CD4-positive, alpha-beta T cell treated with Interferon alpha-2 for 1 hour (primary cell): ENCODE results near the gene CNNM1.

Experiments used
- DNase-seq, 2 donors: peaks; one replicate each; pipeline ENCODE4 v3.0.0-alpha.2; 2020 to 2022

Gene CNNM1

DNA sequence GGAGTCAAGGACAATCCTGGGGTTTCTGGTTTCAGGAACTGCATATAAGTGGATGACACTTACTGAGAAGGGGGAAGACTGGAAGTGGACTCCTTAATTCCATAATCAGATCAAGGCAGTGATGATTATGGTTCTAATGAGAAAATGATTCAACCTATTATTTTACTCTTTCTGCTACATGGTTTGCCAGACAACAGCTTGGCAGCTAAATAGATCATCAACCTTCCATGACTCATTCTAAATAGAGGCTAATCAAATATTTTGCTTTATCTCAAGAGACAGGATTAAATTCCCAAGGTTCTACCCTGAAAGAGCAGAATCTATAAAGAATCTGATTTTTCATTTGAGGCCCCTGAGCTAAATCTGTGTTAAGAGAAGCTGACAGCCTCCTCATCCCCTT lies 46.3 kb downstream of the CNNM1 start:
- DNase-seq, result no peak

DNA sequence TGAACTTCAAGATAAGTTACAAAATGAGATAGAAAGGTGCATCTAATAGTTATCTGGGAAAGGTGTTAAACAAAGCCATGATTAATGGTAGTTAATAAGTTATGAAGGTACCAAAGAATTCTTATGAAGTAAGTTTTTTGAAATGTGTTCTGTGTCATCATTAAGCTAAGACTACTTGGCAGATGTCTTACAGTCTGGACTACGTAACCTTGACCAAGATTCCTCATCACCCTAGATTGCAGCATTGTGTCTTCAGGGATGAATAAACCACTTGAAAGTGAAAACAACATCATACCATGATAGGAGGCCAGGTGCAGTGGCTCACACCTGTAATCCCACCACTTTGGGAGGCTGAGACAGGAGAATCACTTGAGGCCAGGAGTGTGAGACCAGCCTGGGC lies 53.0 kb downstream of the CNNM1 start:
- DNase-seq, result no peak

DNA sequence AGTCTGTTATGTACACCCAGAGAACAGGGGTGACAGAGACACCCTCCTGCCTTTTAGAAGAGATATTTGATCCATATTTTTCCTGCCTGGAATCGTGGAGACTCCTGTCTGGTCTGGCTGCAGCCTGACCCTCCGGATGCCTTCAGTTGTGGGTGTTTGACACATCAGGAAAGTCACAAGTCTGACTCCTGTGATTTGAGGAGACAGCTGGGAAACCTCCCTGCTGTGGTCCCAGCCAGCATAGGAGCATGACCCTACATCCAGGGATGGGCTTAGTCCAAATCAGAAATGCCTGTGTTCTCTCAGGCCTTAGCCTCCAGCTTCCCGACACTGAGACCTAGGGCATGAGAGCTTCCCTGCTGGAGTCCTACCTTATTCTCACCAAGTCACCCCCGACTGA lies 57.9 kb downstream of the CNNM1 start:
- DNase-seq, result no peak

DNA sequence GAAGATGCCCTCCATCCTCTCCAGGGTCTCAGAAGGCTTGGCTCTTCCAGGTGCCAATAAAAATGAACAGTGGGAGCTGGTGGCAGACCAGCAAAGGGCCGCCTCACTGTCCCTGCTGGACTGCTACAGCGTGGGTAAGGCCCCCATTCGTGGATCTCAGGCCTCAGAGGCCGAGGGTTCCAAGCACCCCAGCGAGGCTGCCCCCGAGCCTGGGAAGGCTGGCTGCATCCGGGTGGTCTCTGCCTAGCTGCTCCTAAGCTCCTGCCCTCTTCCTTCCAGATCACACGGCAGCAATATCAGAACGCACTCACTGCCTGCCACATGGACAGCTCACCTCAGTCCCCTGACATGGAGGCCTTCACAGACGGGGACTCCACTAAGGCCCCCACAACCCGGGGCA lies 58.4 kb downstream of the CNNM1 start:
- no peak for DNase-seq

DNA sequence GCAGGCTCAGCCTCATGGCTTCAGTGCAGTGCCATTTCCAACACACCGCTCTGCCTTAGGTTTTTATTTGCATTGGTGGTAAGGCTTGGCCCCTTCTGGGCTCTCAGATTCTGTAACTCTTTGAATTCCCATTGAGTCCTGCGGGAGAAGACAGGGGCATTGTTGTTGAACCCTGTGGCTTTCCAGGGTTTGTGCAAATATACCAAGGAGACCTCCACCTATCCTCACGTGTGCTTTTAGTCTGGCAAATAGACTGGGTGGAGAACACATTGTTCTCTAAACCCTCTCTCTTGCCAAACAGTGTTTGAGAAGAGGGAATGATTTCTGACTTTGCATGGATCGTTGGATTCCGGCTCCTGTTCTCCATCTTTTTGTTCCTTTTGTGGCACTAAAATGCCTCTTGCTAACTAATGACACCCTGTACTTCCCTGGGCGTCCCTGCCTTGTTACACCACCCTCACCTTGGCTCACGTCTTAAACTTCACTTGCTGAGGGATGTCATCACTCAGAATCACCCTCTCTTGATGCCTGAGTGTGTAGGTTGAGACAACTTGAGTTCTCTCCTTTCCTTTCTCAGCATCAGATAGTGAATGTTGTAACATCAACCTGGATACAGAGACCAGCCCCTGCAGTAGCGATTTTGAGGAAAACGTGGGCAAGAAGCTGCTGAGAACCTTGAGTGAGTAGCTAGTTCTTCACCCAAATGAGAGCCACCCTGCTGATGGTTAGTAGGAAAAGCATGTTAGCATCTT lies 60.7 kb downstream of the CNNM1 start:
- no peak for DNase-seq

DNA sequence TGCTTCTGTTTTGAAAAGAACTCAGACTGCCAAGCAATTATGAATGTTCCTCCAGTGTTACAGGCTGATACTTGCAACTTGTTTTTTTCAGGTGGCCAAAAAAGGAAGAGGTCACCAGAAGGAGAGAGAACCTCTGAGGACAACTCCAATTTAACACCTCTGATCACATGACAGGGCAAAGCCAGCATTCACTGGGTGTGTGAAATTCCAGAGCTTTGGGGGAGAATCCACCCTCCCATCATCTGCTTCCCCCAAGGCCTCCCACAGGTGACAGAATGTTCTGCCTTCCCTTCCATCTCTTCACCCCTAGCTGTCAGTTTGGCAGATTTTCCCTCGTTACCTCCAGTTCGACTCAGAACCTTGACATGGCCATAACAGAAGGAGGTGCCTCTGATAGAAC lies 62.2 kb downstream of the CNNM1 start:
- DNase-seq, result no peak

DNA sequence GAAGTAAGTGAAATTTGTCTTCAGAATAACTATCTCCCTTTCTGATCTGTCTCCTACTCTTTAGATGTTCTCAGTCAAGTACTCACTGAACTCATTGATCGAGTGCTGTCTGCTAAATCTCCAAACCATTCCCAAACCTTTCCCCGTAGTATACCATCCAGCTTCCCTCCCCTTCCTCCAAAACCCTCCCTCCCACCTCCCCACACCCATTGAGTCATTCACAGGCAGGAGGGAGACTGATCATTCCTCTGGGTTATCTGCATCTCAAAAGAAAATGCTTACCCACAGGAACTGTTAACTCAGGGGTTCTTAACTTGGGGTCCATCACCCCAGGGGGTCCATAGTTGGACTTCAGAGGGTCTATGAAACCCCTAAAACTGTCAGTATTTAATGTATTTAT lies 63.9 kb downstream of the CNNM1 start:
- no peak for DNase-seq

DNA sequence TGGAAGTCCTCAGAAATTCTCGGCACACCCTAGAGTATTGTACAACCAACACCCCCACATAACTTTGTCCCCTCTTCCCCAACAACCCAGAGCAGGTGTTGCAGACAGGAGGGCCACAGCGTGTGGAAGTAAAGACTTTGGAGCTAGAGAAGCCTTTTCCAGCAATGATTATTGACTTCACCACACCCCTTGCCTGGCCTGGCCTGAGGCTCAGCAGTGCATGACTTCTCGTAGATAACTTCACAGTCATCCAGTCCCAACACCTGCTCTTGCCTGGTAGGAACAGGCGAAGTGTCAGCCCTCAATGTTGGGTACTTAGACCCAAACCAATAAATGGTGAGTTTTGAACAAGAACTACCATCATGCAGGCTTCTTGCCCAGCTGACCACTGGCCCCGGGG lies 64.5 kb downstream of the CNNM1 start:
- DNase-seq, result no peak

DNA sequence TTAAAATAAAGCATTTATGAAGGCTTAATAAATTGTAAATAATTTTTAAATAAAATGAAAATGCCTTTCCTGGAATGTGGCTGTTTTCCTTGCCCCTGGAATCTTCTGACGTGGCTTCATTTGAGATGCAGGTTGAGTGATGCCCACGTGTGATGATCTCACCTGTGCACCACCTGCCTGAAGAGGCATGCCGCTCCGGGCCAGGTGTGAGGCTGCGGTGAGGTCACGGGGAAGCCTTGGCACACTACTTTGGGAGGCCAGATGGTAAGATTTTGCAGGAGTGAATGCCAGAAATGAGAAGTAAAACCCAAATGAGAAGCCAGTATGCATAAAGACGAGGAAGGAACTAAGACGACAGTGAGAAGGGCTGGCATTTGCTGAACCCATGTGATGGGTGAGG lies 65.1 kb downstream of the CNNM1 start:
- no peak for DNase-seq

DNA sequence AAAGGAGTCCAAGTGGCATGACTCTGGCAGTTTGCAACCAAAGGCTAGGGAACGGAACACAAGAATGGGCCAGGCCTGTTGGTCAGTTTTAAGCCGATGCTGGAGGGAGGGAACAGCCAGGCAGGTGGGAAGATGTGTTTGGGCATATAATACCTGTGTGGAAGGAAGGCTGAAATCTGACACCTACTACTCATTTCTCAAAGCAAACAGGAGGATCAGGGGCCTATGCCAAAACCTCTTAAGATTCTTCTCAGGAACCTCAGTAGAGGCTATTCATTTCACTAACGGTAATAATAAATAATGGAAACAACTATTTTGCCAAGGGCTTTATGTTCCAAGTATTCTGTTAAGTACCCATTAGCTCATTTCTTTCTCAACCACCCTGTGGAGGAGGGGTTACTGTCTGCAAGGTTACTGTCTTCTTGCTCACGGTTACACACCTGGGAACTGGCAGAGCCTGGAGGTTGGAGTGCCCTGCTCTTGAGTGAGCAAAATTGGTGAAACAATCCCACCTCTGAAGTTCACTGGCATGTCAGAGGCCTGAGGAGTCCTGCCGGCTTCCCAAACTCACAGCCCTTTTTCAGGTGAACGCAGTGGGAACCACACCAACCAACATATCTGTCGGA lies 65.7 kb downstream of the CNNM1 start:
- DNase-seq, result no peak

DNA sequence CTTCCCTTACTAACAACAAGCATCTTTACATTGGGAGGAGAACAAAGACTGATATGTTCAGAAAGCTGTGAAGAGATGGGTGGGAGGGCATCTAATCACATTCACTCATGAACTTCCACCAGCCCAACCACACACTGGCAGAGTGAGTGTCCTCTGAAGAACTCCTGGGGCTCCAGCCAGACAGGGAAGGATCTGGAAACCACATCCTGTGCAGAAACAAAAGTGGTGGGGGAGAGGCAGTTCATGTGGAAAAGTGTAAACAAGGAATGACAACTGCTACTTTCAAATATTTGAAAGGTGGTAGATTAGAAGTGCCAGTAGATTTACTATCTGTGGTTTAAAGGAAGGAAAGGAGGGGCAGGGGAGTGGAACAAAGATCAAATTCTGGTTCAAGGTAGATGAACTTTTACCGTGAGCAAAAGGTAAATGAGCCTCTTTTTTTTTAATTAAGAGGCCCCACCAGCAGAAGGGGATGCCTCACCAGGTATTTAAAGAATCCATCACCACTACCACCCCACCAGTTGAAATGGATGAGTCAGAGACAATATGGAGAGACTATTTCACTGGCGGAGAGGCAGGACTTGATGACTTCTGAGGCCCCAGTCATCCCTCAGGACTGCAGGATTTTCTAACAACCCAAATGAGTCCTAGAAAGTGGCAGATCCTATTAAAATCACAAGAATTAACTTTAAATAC lies 66.7 kb downstream of the CNNM1 start:
- no peak for DNase-seq

DNA sequence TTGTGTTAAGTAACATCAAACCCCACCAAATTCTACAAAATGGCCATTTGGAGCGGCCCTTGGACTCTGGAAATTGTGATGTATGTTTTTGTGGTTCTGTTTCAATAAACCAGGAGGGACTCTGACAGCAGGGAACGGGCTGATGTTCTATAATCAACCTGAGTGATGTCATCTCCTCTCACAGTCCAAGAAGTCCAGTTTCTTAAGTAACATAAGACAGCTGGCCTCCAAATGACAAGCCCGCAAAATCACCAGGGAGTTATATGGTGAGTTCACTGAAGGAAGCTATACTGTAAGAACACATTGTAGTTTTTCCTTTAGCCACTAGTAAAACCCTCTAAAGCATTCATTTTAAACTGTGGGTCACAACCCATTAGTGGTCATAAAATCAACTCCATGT lies 67.3 kb downstream of the CNNM1 start:
- DNase-seq, result no peak

DNA sequence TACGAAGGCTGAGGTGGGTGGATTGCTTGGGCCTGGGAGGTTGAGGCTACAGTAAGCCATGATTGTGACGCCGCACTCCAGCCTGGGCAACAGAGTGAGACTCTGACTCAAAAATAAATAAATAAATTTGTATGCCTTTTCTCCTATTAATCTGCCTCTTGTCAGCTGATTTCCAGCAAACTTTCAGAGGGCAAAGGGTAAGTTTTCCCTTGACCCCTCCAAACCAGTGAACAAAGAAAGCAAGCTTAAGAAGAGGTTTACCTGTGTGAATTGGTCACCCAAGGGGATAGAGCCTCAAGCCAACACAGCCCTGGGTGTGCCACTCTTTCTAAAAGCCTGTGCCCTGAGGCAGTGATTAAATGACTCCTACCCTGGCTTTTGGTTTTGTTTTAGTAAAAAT lies 70.5 kb downstream of the CNNM1 start:
- no peak for DNase-seq

DNA sequence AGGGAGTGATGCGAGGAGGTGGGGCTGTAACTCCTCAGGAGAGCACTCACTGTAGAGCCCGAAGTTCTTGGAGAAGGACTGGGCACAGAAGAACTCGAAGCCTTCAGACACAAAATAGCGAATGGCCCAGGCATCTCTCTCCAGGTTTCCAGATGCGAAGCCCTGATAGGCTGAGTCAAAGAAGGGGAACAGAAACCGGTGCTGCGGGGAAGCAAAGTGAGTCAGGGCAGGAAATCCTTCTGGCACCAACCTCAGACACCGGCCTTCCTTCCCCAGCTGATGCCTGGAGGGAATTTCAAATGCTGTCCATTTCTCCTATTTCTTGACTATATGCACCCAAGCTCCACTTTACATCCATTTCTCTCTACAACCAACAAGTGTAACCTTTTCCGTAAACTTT lies 74.5 kb downstream of the CNNM1 start:
- peak; percentile 3 to 16 for DNase-seq

DNA sequence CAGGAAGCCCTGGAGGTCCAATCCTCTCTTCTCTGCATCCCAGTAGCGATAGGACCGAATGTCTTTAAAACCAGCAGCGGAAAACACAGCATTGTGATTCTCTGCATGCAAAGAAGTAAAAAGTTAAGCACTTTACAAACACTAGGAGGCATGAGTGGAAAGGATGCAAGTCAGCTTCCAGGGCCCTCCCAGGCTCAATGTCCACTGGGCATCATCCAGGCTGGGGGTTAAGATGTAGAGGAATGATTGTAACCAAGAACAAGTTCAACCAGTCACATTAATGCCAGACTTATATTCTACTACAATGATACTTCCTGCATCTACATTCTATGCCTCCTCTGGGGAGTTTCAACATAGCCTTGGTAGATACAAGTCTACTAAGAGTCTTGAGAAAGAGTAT lies 77.0 kb downstream of the CNNM1 start:
- no peak for DNase-seq

DNA sequence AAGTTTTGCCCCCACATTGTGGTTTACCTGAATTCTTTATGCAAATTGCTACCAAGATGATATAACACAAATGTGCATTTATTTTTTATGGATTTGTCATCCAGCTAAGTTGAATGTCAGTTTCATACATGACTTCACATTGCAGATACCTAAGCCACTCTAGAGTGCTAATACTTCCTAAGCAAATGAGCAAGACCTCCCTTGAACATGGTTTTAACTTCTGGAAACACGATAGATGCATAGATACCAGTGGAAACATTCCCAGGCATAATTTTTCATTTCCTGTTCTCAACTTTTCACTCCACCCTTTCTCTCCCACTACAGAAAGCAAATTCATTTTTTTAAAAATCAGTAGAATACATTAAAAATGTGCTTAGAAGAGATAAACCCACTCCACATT lies 81.0 kb downstream of the CNNM1 start:
- no peak for DNase-seq

DNA sequence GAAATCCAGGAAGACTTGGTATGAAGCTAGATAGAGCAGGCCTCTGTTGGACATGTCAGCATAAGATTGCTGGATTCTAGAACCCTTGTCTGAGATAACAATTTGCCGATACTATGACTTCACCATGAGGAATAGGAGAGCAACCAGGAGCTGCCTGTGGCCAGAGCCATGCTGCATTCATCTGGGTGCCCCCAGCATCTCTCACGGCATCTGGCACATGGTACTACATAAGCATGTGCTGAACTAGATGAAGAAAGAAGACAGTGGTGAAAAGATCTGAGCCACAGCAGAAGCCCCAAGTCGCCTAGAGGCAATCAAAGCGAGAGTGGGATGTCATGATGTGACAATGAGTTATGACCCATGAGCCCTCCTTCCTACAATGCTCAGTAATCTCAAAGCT lies 81.7 kb downstream of the CNNM1 start:
- DNase-seq, result no peak

DNA sequence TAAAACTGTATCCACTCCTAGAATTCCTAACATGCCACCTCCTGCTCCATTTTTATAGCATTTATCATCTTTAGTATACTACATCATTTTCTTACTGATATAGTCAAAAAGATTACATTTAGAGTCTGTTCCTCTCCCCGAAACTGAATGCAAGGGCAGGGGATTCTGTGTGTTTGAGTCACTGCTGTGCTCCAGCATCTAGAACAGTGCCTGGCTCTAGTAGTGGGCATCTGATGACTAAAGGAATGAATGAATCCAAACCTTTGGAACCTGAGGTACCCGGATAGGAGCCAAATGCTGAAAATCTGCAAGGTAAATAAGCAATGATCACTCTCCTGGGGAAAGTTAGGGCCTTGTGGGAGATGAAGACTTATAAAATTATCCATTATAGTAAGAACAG lies 82.4 kb downstream of the CNNM1 start:
- no peak for DNase-seq

DNA sequence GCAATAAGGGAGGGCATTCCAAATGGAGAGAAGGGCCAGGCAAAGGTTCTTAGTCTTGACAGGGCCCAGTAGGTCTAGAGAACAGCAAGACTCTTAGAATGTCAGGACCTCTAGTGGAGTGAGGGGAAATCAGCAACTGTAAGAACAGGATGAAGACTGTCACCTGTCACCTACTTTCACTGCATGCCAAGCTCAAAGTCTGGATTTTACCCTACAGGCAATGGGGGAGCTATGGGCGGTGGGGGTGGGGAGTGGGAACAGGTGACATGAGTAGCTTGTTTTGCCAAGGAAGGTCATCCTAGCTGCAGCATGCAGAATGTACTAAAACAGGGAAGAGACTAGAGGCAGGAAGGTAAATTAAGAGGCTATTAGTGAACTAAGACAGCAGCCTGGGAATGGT lies 82.9 kb downstream of the CNNM1 start:
- no peak for DNase-seq

DNA sequence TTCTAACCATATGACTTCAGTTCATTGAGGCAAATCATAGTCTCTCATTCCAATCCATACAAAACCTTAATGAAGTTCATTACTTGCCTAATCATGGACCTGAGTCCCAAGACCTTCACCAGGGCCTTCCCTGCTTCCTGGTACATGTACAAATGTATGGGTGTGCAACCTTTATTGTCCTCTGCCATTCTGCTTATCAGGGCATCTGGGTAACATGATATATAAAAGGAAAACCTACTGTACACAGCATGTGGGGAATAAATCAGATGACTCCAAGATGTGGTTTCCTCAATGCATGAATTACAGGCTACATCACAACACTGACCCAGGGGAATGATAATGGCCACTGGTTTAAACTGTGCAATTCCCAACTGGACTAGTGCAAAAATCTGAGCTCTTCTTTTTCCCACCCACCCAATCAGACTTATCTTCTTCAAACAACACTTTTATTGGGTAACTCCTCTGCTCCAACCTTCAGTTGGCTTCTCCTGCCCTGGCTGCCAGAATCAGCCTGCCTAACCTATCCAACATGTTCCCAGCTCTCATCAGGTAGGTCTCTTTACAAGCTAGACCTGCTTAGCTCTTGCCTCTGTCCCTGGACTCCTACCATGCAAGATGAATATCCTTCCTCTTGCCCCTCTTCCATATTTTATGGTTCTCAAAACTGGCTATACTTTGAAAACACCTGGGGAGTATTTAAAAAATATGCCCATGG lies 89.9 kb downstream of the CNNM1 start:
- DNase-seq, result no peak

DNA sequence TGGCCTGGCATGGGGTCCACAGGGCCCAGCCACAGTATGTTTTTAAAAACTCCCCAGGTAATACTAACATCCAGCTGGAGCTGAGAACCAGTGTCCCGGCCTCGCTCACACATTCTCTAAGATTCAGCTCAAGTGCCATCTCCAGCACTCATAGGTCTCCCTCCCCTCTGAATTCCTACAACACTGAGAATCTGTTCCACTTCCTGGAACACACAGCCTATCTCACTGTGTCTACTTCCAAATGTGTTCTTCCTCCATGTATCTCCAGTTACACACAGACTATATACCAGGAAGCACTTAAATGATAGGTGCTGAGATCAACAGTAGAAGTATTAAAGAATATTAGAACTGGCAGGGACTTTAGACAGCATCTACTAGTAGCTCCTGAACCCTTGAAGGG lies 90.5 kb downstream of the CNNM1 start:
- no peak for DNase-seq

DNA sequence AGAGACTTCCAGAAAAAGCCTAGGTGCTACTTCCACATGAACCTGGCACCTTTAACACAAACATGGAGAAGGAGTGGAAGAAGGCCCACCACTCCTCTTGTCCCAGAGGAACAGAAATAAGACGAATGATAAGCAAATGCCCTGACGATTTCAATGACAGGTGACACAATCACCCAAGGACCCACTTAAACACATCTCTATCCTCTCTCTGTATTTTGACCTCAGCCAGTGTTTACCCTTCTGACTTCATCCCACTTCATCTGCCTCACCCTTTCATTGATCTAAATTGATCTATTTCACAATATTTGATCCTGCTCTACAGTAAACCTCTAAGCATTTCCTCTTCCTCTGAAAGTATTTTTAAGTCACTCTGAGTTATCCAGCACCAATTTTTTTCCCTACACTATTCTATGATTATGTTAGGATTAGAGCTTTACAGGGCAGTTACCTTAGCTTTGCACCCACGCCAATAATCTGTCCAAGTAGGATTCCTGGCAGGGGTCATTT lies 92.1 kb downstream of the CNNM1 start:
- DNase-seq, result no peak

DNA sequence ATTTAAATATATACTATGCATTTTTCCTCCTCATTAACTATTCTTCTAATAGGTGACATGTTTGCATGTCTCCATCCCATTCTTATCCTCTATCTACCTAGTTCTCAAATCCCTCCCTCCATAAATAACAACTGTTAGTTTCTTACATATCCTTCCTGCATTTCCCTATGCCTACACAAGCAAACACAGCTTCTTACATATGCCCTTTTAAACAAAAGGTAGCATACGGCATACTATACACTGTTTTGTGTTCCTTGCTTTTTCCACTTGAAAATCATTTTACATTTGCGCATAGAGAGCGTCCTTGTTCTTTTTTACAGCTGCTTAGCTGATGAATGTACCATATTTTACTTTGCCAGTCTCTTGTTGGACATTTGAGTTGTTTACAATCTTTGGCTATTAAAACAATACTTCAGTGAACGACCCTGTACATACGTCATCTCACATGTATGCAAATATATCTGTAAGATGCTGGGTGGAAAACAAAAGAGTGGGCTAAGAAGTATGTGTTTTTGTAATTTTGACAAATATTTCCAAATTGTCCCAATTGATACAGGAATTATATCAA lies 93.5 kb downstream of the CNNM1 start:
- no peak for DNase-seq
